Activated CD4-positive, alpha-beta T cell treated with anti-CD3 and anti-CD28 coated beads, Interleukin-2, Interleukin-4, amounts not matched to agents 100 ng/mL and 50 ng/mL, durations not matched to agents 16 hours and 8 hours (primary cell): Measurements from ENCODE around the gene ZIC5.

Experiments
- DNase-seq: peaks from one replicate; pipeline ENCODE4 v3.0.0-alpha.2; 2020; ENCODE audit warnings: low spot score

Gene ZIC5

GRCh38 chr13:99987154-99988019 is 15.8 kb upstream of the ZIC5 start:
- DNase-seq, result no peak

GRCh38 chr13:99986741-99987140 is 15.2 kb upstream of the ZIC5 start:
- DNase-seq, result no peak

GRCh38 chr13:99985886-99986527 is 14.4 kb upstream of the ZIC5 start:
- DNase-seq, result no peak

- no peak for DNase-seq
These were observed 13.8 kb upstream of the ZIC5 start for GRCh38 chr13:99985241-99985874.

- DNase-seq, result no peak
These were observed 13.1 kb upstream of the ZIC5 start for GRCh38 chr13:99984461-99985240.

- no peak for DNase-seq
These were observed 12.2 kb upstream of the ZIC5 start for GRCh38 chr13:99983499-99984401.

- DNase-seq, result no peak
These were observed 11.3 kb upstream of the ZIC5 start for GRCh38 chr13:99982731-99983498.

- no peak for DNase-seq
These were observed 10.6 kb upstream of the ZIC5 start for GRCh38 chr13:99982036-99982730.

- DNase-seq, result no peak
These were observed 10.1 kb upstream of the ZIC5 start, which contains the start of gene ZIC2 for GRCh38 chr13:99981735-99982035. Gene ZIC2, plus strand, starts transcription at chr13:99981784. Its CDS starts 281 bp downstream, at chr13:99982065.

- DNase-seq, result no peak
These were observed 9.5 kb upstream of the ZIC5 start for GRCh38 chr13:99980824-99981734.

- peak; percentile 30 for DNase-seq
These were observed 8.7 kb upstream of the ZIC5 start for GRCh38 chr13:99980201-99980823.

GRCh38 chr13:99979453-99980200 is 8.1 kb upstream of the ZIC5 start:
- no peak for DNase-seq

- no peak for DNase-seq
These were observed 7.4 kb upstream of the ZIC5 start for GRCh38 chr13:99978799-99979452.

GRCh38 chr13:99977912-99978798 is 6.6 kb upstream of the ZIC5 start:
- no peak for DNase-seq

GRCh38 chr13:99977334-99977911 is 5.9 kb upstream of the ZIC5 start:
- no peak for DNase-seq

- DNase-seq, result no peak
These were observed 5.0 kb upstream of the ZIC5 start for GRCh38 chr13:99976575-99976974.
